Testis (tissue), 2 donors: Measurements from ENCODE around the gene C1QTNF5.

Source experiments
- CTCF ChIP-seq, 3 experiments: fragments of 450-650 bp in 2 of 3; fragments of 200-600 bp in 1 of 3; sonication (generic) in 1 of 3; IDR thresholded peaks; one replicate each; pipeline ENCODE4 v1.5.1; 2016 to 2019; ENCODE audit warnings: antibody characterized with exemption in 3 of 3, mild to moderate bottlenecking in 2 of 3, moderate library complexity in 1 of 3
- POLR2A ChIP-seq: fragments of 450-650 bp; IDR thresholded peaks from one replicate; pipeline ENCODE4 v1.6.1; 2017; ENCODE audit warnings: antibody characterized with exemption, mild to moderate bottlenecking, moderate library complexity

- TF ChIP-seq POLR2A, result no peak
- no peak for TF ChIP-seq CTCF (IDR thresholded peaks at IDR 0.05)
Measured at GRCh38 chr11:119322921-119323531, 17.7 kb downstream of the C1QTNF5 start.
